ENCODE data around the gene RPL10.

Gene RPL10

DNA sequence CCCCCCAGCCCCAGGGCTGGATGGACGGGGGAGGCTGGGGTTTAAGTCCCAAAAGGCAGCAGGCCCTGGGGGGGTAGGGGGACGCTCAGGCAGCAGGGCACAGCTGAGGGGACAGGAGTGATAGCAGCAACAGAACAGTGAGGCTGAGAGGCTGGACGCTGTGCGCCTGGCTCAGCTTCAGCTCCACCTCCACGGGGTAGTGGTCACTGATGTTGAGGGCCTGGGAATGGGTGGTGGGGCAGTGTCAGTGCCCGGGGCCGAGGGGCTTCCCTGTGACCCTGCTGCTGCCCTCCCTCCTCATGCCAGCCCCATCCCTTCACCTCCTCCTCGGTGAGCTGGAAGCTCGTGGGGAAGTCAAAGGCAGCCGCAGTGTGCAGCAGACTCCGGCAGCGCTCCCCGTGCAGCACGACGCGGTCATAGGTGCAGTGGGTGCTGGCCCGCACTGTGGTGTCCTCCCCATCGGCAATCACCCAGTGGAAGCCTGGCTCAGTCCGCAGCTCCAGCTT lies 4.5 kb downstream of the RPL10 start:
- TF ChIP-seq, protein P1, sequence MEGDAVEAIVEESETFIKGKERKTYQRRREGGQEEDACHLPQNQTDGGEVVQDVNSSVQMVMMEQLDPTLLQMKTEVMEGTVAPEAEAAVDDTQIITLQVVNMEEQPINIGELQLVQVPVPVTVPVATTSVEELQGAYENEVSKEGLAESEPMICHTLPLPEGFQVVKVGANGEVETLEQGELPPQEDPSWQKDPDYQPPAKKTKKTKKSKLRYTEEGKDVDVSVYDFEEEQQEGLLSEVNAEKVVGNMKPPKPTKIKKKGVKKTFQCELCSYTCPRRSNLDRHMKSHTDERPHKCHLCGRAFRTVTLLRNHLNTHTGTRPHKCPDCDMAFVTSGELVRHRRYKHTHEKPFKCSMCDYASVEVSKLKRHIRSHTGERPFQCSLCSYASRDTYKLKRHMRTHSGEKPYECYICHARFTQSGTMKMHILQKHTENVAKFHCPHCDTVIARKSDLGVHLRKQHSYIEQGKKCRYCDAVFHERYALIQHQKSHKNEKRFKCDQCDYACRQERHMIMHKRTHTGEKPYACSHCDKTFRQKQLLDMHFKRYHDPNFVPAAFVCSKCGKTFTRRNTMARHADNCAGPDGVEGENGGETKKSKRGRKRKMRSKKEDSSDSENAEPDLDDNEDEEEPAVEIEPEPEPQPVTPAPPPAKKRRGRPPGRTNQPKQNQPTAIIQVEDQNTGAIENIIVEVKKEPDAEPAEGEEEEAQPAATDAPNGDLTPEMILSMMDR (IDR thresholded peaks at IDR 0.05; ENCODE audit: insufficient read depth, low read length, missing control alignments): no peak
- no peak for DNase-seq (ENCODE audit: low read depth, low spot score)
- ChIA-PET CTCF (no interaction called here), POLR2A (interaction anchor here (1.1 kb wide), 1 partner anchor 34 kb away, joined by 3 read pairs; no protein-coding TSS in a partner anchor)
- no peak overlapping the region for H3K4me3 ChIP-seq (ENCODE audit: low read depth, low read length)

DNA sequence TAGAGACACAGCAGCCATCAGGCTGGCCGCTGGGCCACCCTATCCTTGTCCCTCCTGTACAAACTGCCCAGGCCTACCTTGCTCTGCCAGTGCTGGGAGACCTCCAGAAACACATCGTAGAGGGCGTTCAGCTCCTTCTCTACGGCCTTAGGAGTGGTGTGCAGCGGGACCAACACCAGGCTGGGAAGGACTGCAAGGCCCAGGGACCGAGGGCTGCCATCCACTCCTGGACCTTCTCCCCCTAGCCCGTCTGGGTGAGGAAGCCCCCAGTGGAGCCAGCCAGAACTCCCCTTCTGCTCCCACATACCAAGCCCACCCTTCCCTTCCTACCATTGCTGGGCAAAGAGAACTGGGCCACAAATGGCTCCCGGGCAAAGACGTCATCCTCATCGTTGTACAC lies 5.0 kb downstream of the RPL10 start:
- CTCF ChIA-PET: no interaction called here

DNA sequence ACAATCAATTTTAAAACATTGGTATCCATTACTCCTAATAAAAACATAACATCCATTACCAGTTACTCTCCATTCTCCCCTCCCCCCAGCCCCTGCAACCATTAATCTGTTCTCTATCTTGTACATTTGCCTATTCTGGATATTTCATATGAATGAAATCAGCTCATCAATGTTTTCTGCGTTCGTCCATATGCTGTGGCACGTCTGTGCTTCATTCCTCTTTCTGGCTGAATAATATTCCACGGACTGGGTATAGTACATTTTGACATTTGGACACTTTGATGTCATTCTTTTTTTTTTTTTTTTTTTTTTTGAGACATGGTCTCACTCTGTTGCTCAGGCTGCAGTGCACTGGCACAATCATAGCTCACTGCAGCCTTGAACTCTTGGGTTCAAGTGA lies 5.7 kb downstream of the RPL10 start:
- POLR2A ChIA-PET: no interaction called here
- H3K4me3 ChIP-seq (ENCODE audit: low read depth, low read length): no peak overlapping the region
- TF ChIP-seq, protein P1 (IDR thresholded peaks at IDR 0.05; ENCODE audit: insufficient read depth, low read length, missing control alignments): no peak
- CTCF ChIA-PET: no interaction called here
- no peak for DNase-seq (ENCODE audit: low read depth, low spot score)

More for the DNA sequence above, 5.0 kb downstream of the RPL10 start:
- TF ChIP-seq, protein P1 (IDR thresholded peaks at IDR 0.05; ENCODE audit: insufficient read depth, low read length, missing control alignments): no peak
- H3K4me3 ChIP-seq (ENCODE audit: low read depth, low read length): no peak overlapping the region
- POLR2A ChIA-PET: no interaction called here
- no peak for DNase-seq (ENCODE audit: low read depth, low spot score)

- POLR2A ChIA-PET: no interaction called here
- no peak for DNase-seq (ENCODE audit: low read depth, low spot score)
- H3K4me3 ChIP-seq (ENCODE audit: low read depth, low read length): no peak overlapping the region
- TF ChIP-seq, protein P1 (IDR thresholded peaks at IDR 0.05; ENCODE audit: insufficient read depth, low read length, missing control alignments): no peak
- CTCF ChIA-PET: no interaction called here
Measured at GRCh38 chrX:154404625-154405192, 6.5 kb downstream of the RPL10 start.

DNA sequence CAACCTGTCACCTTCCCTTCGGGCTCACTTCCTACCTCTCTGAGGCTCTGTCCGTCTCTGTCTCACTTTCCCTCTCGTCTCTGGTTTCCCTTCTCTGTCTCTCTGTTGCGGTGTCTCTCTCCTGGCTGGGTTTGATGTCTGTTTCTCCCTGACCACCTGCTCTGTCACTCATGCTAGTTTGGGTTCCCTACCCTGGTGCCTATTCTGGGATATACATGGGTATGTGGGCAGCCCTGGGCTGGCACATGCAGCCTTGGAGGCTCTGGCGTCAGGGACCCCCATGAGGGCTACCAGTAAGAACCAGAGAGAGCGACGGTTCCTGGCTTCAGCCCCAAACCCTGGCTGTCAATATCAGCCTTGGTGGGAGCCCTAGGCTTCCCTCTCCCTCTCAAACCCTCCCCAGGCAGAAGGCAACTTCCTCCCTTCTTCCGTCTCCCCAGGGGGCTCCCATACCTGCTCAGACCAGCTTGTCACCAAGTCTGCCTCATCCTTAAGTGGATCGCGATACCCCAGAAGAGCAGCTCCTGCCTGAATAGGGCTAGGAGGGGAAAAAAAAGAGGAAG lies 10.6 kb downstream of the RPL10 start:
- TF ChIP-seq, protein P1 (IDR thresholded peaks at IDR 0.05; ENCODE audit: insufficient read depth, low read length, missing control alignments): no peak
- ChIA-PET POLR2A (interaction anchor here (2.2 to 2.3 kb wide), 2 partner anchors 9 to 11 kb away, joined by 10 to 15 read pairs; partner anchors contain the start of gene RPL10), CTCF (interaction anchor here (2.7 kb wide), 1 partner anchor 10 kb away, joined by 12 read pairs; the partner anchor contains the start of gene RPL10)

GRCh38 chrX:154409222-154409871 lies 11.2 kb downstream of the RPL10 start, which contains the start of gene DNASE1L1:
DNASE1L1 (minus strand) TSS chrX:154409254; CDS start chrX:154405568, 3,686 bp downstream.
- H3K4me3 ChIP-seq (ENCODE audit: low read depth, low read length): peak within 1 kb of the TSS; percentile 56
- TF ChIP-seq, protein P1 (IDR thresholded peaks at IDR 0.05; ENCODE audit: insufficient read depth, low read length, missing control alignments): no peak
- ChIA-PET POLR2A (interaction anchor here (2.2 to 2.3 kb wide), 2 partner anchors 9 to 12 kb away, joined by 10 to 15 read pairs; partner anchors contain the start of gene RPL10), CTCF (interaction anchor here (0.9 to 2.7 kb wide), 4 partner anchors 10 to 127 kb away, joined by 3 to 12 read pairs (median 6); partner anchors contain the start of gene RPL10)
- DNase-seq (ENCODE audit: low read depth, low spot score): no peak

More for the DNA sequence above, 10.6 kb downstream of the RPL10 start:
- H3K4me3 ChIP-seq (ENCODE audit: low read depth, low read length): peak overlapping the region; percentile 56
- DNase-seq (ENCODE audit: low read depth, low spot score): no peak
